Endothelial cell (in vitro differentiated cells): ENCODE measurements around the gene ICAM1. TPM values are rescaled to one million over a fixed set of nuclear protein-coding genes. Genes with fewer than 3 reads are reported as not detected.

Source experiments
- DNase-seq: peaks from one replicate; pipeline ENCODE4 v3.0.0; 2021; ENCODE audit warnings: low spot score
- H3K27ac Mint-ChIP-seq: one replicate; pipeline ENCODE4 v1.8.0; 2021; ENCODE audit warnings: mixed read lengths, inconsistent platforms; ENCODE audit not compliant: unreplicated experiment
- H3K27me3 Mint-ChIP-seq: one replicate; pipeline ENCODE4 v1.8.0; 2021; ENCODE audit warnings: mild to moderate bottlenecking, moderate library complexity, mixed read lengths, inconsistent platforms; ENCODE audit not compliant: unreplicated experiment
- H3K36me3 Mint-ChIP-seq: one replicate; pipeline ENCODE4 v1.8.0; 2021; ENCODE audit warnings: mild to moderate bottlenecking, low read depth, mixed read lengths, inconsistent platforms; ENCODE audit not compliant: unreplicated experiment
- H3K4me1 Mint-ChIP-seq: one replicate; pipeline ENCODE4 v1.8.0; 2021; ENCODE audit warnings: mild to moderate bottlenecking, mixed read lengths, inconsistent platforms; ENCODE audit not compliant: unreplicated experiment
- H3K4me3 Mint-ChIP-seq: one replicate; pipeline ENCODE4 v1.8.0; 2021; ENCODE audit warnings: mild to moderate bottlenecking, mixed read lengths, inconsistent platforms; ENCODE audit not compliant: unreplicated experiment
- H3K9me3 Mint-ChIP-seq: one replicate; pipeline ENCODE4 v1.8.0; 2021; ENCODE audit warnings: mixed read lengths, inconsistent platforms; ENCODE audit not compliant: unreplicated experiment
- CTCF ChIP-seq: fragments of 200-600 bp; sonication (generic); IDR thresholded peaks from one replicate; pipeline ENCODE4 v1.5.0; 2021; ENCODE audit warnings: antibody characterized with exemption; ENCODE audit not compliant: unreplicated experiment
- total RNA-seq: library from RNA; stranded (reverse); fragmentation: NEBNext Ultra II Directional; extraction: Animal tissue kit (Norgen Biotek cat#: 25700); gene quantifications from one replicate; pipeline ENCODE4 v1.2.1, GENCODE V29; 2021; ENCODE audit not compliant: unreplicated experiment

The ICAM1 gene
- total RNA-seq, 1 donor from 2014 or later = 7.2 TPM

- Mint-ChIP-seq H3K27ac (no peak overlapping the region), H3K4me3 (peak overlapping the region; percentile 65), H3K9me3 (no peaks in the 10 kb centered on the region), H3K4me1 (peaks cover 10% of the 10 kb centered on the region), H3K27me3 (peaks cover 12% of the 10 kb centered on the region), H3K36me3 (peaks cover 32% of the 10 kb centered on the region)
- TF ChIP-seq CTCF = no peak
- DNase-seq = no peak
Observed at GRCh38 chr19:10254244-10254643, 16.7 kb upstream of the ICAM1 start.

GRCh38 chr19:10255358-10255757 lies 15.6 kb upstream of the ICAM1 start:
- Mint-ChIP-seq H3K9me3 (no peaks in the 10 kb centered on the region), H3K4me3 (peak overlapping the region; percentile 76)

GRCh38 chr19:10256551-10256950 lies 14.4 kb upstream of the ICAM1 start:
- Mint-ChIP-seq H3K4me3 (no peak overlapping the region), H3K9me3 (no peaks in the 10 kb centered on the region), H3K27me3 (peaks cover 12% of the 10 kb centered on the region), H3K36me3 (peaks cover 33% of the 10 kb centered on the region), H3K4me1 (peaks cover 7% of the 10 kb centered on the region), H3K27ac (no peak overlapping the region)
- TF ChIP-seq CTCF = no peak
- no peak for DNase-seq

More at GRCh38 chr19:10255358-10255757, 15.6 kb upstream of the ICAM1 start:
- no peak for TF ChIP-seq CTCF
- H3K4me1 Mint-ChIP-seq = peaks cover 10% of the 10 kb centered on the region
- H3K36me3 Mint-ChIP-seq = peaks cover 32% of the 10 kb centered on the region
- DNase-seq = no peak
- H3K27ac Mint-ChIP-seq = peak overlapping the region; percentile 62
- peaks cover 12% of the 10 kb centered on the region for H3K27me3 Mint-ChIP-seq

GRCh38 chr19:10256970-10257615 lies 13.8 kb upstream of the ICAM1 start:
- H3K27ac Mint-ChIP-seq = peak overlapping the region; percentile 34

More at GRCh38 chr19:10256970-10257615, 13.8 kb upstream of the ICAM1 start:
- Mint-ChIP-seq H3K4me1 (peaks cover 4% of the 10 kb centered on the region), H3K27me3 (peaks cover 12% of the 10 kb centered on the region), H3K4me3 (peak overlapping the region; percentile 77), H3K36me3 (peaks cover 35% of the 10 kb centered on the region), H3K9me3 (no peaks in the 10 kb centered on the region)
- no peak for TF ChIP-seq CTCF
- DNase-seq = no peak
